Neural progenitor cell (in vitro differentiated cells): ENCODE data around the gene CHST8. TPM values are rescaled to one million over a fixed set of nuclear protein-coding genes. Genes with fewer than 3 reads are reported as not detected.

ENCODE experiments used
- DNase-seq: peaks from one replicate; pipeline ENCODE4 v3.0.0-alpha.2; 2016; ENCODE audit warnings: low spot score
- H2AFZ ChIP-seq: fragments of 200-600 bp; sonication (generic); replicated peaks from 2 replicates; pipeline ENCODE4 v1.6.1; 2016; ENCODE audit warnings: antibody characterized with exemption
- H3F3A ChIP-seq: fragments of 200-600 bp; sonication (generic); 2 replicates; pipeline ENCODE4 v1.6.1; 2016; ENCODE audit warnings: antibody characterized with exemption, low read depth
- H3K27ac ChIP-seq: fragments of 200-600 bp; sonication (generic); 2 replicates; pipeline ENCODE4 v1.5.1; 2016; ENCODE audit warnings: mild to moderate bottlenecking
- H3K27me3 ChIP-seq: fragments of 200-600 bp; sonication (generic); 2 replicates; pipeline ENCODE4 v1.6.1; 2016; ENCODE audit warnings: mild to moderate bottlenecking, moderate library complexity
- H3K36me3 ChIP-seq: fragments of 200-600 bp; sonication (generic); 2 replicates; pipeline ENCODE4 v1.5.1; 2016
- H3K4me1 ChIP-seq: fragments of 200-600 bp; sonication (generic); 2 replicates; pipeline ENCODE4 v1.6.1; 2016; ENCODE audit warnings: mixed run types
- H3K4me2 ChIP-seq: fragments of 200-600 bp; sonication (generic); 2 replicates; pipeline ENCODE4 v1.6.1; 2016
- H3K4me3 ChIP-seq: fragments of 200-600 bp; sonication (generic); 2 replicates; pipeline ENCODE4 v1.5.1; 2016
- H3K79me2 ChIP-seq: fragments of 200-600 bp; sonication (generic); 2 replicates; pipeline ENCODE4 v1.6.1; 2016; ENCODE audit warnings: low read depth
- H3K9ac ChIP-seq: fragments of 200-600 bp; sonication (generic); 2 replicates; pipeline ENCODE4 v1.6.1; 2016
- H3K9me3 ChIP-seq: fragments of 200-600 bp; sonication (generic); 2 replicates; pipeline ENCODE4 v1.5.1; 2016; ENCODE audit warnings: low read depth
- H4K20me1 ChIP-seq: fragments of 200-600 bp; sonication (generic); 2 replicates; pipeline ENCODE4 v1.6.1; 2016; ENCODE audit warnings: low read depth
- H3K27ac Mint-ChIP-seq: 3 replicates; pipeline ENCODE4 v1.8.0; 2021; ENCODE audit warnings: mixed read lengths
- H3K27me3 Mint-ChIP-seq: 2 replicates; pipeline ENCODE4 v1.8.0; 2022; ENCODE audit warnings: low read depth, mild to moderate bottlenecking, inconsistent platforms, moderate library complexity, mixed read lengths; ENCODE audit not compliant: insufficient read depth
- H3K36me3 Mint-ChIP-seq: 3 replicates; pipeline ENCODE4 v1.8.0; 2021; ENCODE audit warnings: mixed read lengths
- H3K4me1 Mint-ChIP-seq: 3 replicates; pipeline ENCODE4 v1.8.0; 2021; ENCODE audit warnings: mixed read lengths
- H3K4me3 Mint-ChIP-seq: 3 replicates; pipeline ENCODE4 v1.8.0; 2021; ENCODE audit warnings: mild to moderate bottlenecking, moderate library complexity, mixed read lengths
- H3K9me3 Mint-ChIP-seq: 3 replicates; pipeline ENCODE4 v1.8.0; 2020; ENCODE audit warnings: mixed read lengths
- CTCF ChIP-seq: fragments of 200-600 bp; sonication (generic); IDR thresholded peaks from 2 replicates; pipeline ENCODE4 v1.5.1; 2017; ENCODE audit warnings: antibody characterized with exemption, mild to moderate bottlenecking
- EZH2 ChIP-seq: fragments of 200-600 bp; sonication (generic); IDR thresholded peaks from 2 replicates; pipeline ENCODE4 v1.6.1; 2017; ENCODE audit warnings: antibody characterized with exemption, mild to moderate bottlenecking, moderate library complexity
- EZH2phosphoT487 ChIP-seq: fragments of 200-600 bp; sonication (generic); IDR thresholded peaks from 2 replicates; pipeline ENCODE4 v1.6.1; 2017; ENCODE audit warnings: antibody characterized with exemption
- total RNA-seq: library from RNA; depleted of rRNA; stranded (reverse); fragments of >200 nt; gene quantifications from 2 replicates; pipeline ENCODE4 v1.2.3, GENCODE V29; 2015; ENCODE audit warnings: low replicate concordance

CHST8 gene
- total RNA-seq, 1 donor from 2014 or later: 0.92 TPM

- Histone ChIP-seq H3K4me1 (no peaks in the 10 kb centered on the region), H2AFZ (no peak overlapping the region), H3K79me2 (no peaks in the 10 kb centered on the region), H3F3A (no peaks in the 10 kb centered on the region), H3K27me3 (no peaks in the 10 kb centered on the region), H3K9ac (no peak overlapping the region), H3K36me3 (no peaks in the 10 kb centered on the region), H3K9me3 (no peaks in the 10 kb centered on the region), H3K27ac (no peak overlapping the region), H4K20me1 (no peaks in the 10 kb centered on the region), H3K4me2 (no peak overlapping the region), H3K4me3 (no peak overlapping the region)
- no peak for TF ChIP-seq EZH2phosphoT487
- TF ChIP-seq CTCF: no peak
- no peak for TF ChIP-seq EZH2
- no peak for DNase-seq
- H3K27me3 Mint-ChIP-seq: peaks cover 6% of the 10 kb centered on the region
- H3K27ac Mint-ChIP-seq: no peak overlapping the region
- no peaks in the 10 kb centered on the region for H3K9me3 Mint-ChIP-seq
- peaks cover 4% of the 10 kb centered on the region for H3K4me1 Mint-ChIP-seq
- H3K36me3 Mint-ChIP-seq: no peaks in the 10 kb centered on the region
- no peak overlapping the region for H3K4me3 Mint-ChIP-seq
Measured at GRCh38 chr19:33749619-33750175, 127.9 kb downstream of the CHST8 start.

- Histone ChIP-seq H3K27me3 (no peaks in the 10 kb centered on the region), H3K27ac (no peak overlapping the region), H3K4me1 (no peaks in the 10 kb centered on the region), H3K9ac (no peak overlapping the region), H3K9me3 (no peaks in the 10 kb centered on the region), H2AFZ (no peak overlapping the region), H3K36me3 (no peaks in the 10 kb centered on the region), H3K4me3 (no peak overlapping the region), H3K4me2 (no peak overlapping the region), H3F3A (no peaks in the 10 kb centered on the region), H3K79me2 (no peaks in the 10 kb centered on the region), H4K20me1 (no peaks in the 10 kb centered on the region)
- DNase-seq: no peak
- Mint-ChIP-seq H3K9me3 (no peaks in the 10 kb centered on the region), H3K4me1 (peaks cover 4% of the 10 kb centered on the region), H3K27ac (no peak overlapping the region), H3K4me3 (no peak overlapping the region), H3K27me3 (peaks cover 6% of the 10 kb centered on the region), H3K36me3 (no peaks in the 10 kb centered on the region)
- TF ChIP-seq CTCF (no peak), EZH2phosphoT487 (no peak), EZH2 (no peak)
Measured at GRCh38 chr19:33750587-33751435, 129.1 kb downstream of the CHST8 start.

- Histone ChIP-seq H3K79me2 (no peaks in the 10 kb centered on the region), H3K4me3 (no peak overlapping the region), H3K4me2 (no peak overlapping the region), H3K4me1 (no peaks in the 10 kb centered on the region), H3K27me3 (no peaks in the 10 kb centered on the region), H2AFZ (no peak overlapping the region), H3K36me3 (no peaks in the 10 kb centered on the region), H3K27ac (no peak overlapping the region), H4K20me1 (no peaks in the 10 kb centered on the region), H3F3A (no peaks in the 10 kb centered on the region), H3K9ac (no peak overlapping the region), H3K9me3 (no peaks in the 10 kb centered on the region)
- Mint-ChIP-seq H3K36me3 (no peaks in the 10 kb centered on the region), H3K4me3 (no peak overlapping the region), H3K4me1 (peaks cover 4% of the 10 kb centered on the region), H3K27ac (no peak overlapping the region), H3K27me3 (peaks cover 6% of the 10 kb centered on the region), H3K9me3 (no peaks in the 10 kb centered on the region)
- TF ChIP-seq CTCF: no peak
- no peak for TF ChIP-seq EZH2
- DNase-seq: no peak
Measured at GRCh38 chr19:33751436-33751770, 129.7 kb downstream of the CHST8 start.
